Endometrial microvascular endothelial cells (primary cell): ENCODE measurements around the gene TSPAN3. TPM values are rescaled to one million over a fixed set of nuclear protein-coding genes. Genes with fewer than 3 reads are reported as not detected.

Experiments
- in situ Hi-C: cut with HindIII; loops from 2 replicates; pipeline ENCODE4 v1.10.0; 2017; ENCODE audit warnings: low sequenced_read_pairs, low pct_unique_long_range_greater_than_20kb; ENCODE audit errors: inconsistent ontology term
- total RNA-seq: library from RNA; depleted of rRNA; stranded (reverse); fragments of >200 nt; gene quantifications from one replicate; pipeline ENCODE4 v1.2.3, GENCODE V29; 2015; ENCODE audit errors: inconsistent ontology term

Gene TSPAN3
- total RNA-seq, 1 donor from 2014 or later: 361 TPM

DNA sequence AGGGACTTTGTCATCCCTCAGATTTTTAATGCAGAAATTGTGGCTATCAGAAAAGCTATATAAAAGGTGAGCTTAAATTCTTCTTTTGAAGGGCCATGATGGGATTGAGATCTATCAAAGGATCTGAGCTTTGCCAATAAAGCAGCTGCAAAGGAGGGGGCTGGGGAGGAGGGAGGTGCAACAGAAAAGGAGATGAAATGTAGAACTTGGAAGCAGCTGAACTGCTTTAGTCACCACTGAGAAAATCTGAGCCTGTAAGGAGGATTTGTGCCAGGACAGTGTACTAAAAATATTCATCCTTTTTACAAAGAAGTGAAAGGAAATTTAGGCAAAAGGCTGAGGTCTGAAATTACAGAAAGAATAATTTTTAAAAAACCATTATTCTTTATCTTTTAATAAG, 10.4 kb downstream of the TSPAN3 start:
- in situ Hi-C loops: no loop called here

- in situ Hi-C loops: no loop called here
Measured at GRCh38 chr15:77059786-77060361, 11.0 kb downstream of the TSPAN3 start.

DNA sequence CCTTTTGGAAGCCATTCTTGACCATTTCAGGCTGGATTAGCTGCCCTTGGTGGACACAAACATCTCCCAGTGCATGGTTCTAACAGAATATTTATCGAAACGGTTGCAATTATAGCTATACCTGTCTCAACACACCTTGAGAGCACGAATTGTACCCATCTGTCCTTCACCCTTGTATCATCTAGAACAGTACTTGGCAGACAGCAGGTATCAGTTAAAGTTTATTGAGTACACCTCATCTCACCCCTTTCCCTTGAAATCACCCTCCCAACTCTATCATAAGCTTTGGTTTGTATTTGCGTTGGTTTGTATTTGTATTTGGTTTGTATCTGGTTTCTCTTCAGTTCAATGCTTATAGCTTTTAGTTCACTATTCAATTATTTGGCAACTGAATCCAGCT, 12.4 kb downstream of the TSPAN3 start:
- in situ Hi-C loops: no loop called here

GRCh38 chr15:77057685-77058084, 13.2 kb downstream of the TSPAN3 start:
- in situ Hi-C loops: no loop called here

- in situ Hi-C loops: no loop called here
Measured at GRCh38 chr15:77057072-77057471, 13.8 kb downstream of the TSPAN3 start.

DNA sequence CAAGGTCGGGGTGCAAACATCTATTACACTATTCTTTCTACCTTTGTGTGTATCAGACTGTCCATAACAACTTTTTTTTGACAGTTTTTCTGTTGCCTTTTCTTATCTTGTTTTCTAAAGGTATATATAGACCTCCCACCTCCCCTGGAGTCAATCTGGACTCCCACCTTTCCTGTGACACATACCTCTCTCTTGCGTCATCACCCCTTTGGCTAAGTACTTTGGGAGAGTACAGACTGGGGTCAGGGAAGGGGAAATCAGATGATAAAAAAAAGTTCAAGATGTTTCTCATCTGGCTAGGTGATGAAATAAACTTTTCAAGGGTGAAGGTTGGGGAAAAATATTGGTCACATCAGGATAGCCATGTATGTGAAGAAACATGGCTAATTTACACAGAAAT, 17.2 kb downstream of the TSPAN3 start:
- in situ Hi-C loops: no loop called here

GRCh38 chr15:77052556-77052955, 18.4 kb downstream of the TSPAN3 start:
- in situ Hi-C loops: no loop called here

DNA sequence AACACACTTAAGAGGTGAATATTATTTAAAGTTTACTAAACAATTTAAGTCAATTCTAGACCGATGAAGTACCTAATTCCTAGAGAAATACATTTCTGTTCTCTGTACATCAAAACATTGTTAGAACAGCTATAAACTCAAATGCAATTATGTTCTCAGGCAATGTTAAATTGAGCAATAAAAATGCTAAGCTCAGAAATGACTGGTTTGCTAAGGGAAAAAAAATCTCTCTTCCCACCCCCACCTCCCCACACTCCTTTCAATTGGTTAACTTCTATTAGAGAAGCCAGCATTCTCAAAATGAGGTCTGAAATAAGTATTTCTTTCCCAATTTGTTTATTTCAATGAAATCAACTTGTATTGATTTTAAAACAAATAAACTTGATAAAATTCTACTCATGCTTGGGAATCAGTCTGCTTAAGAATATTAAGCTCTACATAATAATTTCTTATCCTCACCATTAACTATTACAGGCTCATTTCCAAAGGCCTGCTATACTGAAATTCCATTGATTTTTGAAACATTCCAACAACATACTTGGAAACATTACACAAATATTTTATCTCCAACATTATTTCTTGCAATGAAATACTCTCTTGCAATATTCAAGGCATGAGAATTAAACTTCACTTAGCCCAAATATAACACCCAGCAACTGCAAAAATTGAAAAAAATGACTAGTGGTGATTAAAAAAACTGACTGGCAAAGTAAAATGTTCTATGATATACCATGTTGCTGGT, 22.6 kb downstream of the TSPAN3 start:
- in situ Hi-C loops: no loop called here

- in situ Hi-C loops: no loop called here
Measured at GRCh38 chr15:77046704-77047412, 24.1 kb downstream of the TSPAN3 start.

- in situ Hi-C loops: no loop called here
Measured at GRCh38 chr15:77045985-77046384, 24.9 kb downstream of the TSPAN3 start.

GRCh38 chr15:77044228-77045042, 26.5 kb downstream of the TSPAN3 start:
- in situ Hi-C loops: no loop called here

- in situ Hi-C loops: no loop called here
Measured at GRCh38 chr15:77042955-77043920, 27.7 kb downstream of the TSPAN3 start.

DNA sequence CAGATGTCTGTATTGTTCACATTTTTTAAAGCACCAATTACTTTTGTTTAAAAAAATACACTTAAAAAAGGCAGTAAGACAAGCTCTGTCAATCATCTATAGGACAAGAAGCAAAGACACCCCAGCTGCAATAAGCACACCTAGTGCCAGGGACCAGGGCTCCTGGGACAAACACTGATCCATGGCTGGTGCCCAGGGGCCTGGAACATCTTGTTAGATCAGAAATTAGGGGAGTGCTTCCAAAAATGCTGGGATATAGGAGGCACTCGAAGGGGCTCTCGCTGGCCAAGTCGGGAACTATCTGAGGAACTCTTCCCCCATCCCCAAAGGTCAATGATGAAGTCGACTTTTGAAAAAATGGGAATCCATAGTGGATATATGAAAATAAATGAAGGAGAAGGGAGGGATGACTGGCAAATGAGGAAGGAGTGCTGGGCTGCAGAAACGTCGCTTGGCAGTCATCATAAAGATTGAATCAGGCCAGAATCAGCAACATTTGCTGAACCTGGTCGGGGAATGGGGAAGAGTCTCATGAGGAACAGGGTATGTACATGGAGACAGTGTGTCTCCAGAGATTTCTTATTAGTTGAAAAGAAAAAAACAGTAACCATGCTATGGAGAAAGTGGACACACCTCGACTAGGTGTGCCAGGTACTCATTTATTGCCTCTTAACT, 28.5 kb downstream of the TSPAN3 start:
- in situ Hi-C loops: no loop called here

DNA sequence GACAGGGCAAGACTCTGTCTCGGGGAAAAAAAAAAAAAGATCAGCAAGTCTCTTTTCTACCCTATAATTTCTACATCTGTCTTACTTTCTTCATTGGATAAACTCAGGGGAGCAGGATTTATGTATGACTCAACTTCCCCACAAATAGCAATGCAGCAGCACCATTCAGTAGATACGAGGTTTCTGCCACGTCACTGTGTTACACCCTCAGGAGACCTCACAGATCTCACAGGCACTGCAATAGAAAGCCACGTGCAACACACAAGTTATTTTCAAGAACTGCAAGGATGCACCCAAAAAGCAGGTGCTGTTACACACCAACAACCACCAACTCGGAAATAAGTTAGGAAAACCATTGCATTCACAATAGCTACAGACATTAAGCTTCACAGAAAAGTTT, 30.2 kb downstream of the TSPAN3 start:
- in situ Hi-C loops: no loop called here

DNA sequence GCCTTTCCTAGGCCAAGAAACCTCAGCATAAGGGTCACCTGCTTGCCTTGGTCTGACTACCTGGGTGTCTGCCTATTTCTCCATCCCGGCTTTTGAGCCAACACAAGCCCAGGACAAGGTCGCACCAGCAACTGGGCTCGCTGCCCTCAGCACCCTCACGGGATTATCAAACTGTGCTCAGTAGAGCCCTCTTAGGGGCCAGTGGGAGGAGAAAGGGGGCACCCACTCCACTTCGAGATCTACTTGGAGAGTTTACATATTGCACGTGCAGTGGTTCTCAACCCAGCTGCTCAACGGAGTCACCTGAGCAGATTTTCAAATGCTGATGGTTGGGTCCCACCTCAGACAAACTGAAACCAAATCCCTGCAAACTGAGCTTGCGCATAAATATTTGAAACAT, 31.1 kb downstream of the TSPAN3 start:
- in situ Hi-C loops: no loop called here

GRCh38 chr15:77039217-77039533, 31.7 kb downstream of the TSPAN3 start:
- in situ Hi-C loops: no loop called here

DNA sequence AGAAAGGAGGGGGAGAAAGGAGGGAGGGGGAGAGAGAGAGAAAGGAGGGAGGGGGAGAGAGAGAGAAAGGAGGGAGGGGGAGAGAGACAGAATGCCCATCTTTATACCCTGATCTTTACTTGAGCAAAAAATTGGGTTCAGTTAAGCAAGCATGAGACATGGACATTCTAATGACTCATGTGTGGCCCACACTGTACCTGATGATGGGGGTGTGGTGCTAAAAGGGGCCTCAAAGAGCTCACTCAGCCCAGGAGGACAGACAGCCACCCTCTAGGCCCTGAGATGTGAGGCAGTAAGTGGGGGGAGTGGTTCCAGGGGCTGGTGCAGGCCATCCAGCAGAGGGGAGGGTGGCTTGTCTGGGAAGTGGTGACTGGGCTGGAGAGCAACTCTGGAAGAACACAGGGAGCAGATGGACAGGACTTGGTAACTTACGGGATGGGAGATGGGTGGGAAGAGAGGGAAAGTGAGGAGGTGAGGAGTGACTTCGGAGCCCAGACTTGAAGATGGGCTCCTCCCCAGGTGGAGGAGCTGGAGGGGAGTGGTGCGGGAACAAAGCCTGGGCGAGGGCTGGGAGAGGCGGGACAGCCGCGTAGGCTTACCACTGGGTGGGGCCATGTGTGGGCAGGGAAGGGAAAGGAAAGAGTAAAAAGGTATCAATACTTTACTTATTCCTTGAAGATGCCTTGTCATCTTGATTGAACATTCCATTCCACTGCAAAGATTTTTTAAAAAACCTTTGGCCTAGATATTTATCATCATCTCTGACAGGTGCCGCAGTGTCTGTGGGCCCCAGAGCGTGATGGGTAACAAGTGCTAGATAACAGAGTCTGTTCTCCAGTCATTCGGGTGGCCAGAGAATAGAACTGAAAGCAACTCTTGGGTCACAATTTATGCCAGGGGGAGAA, 32.3 kb downstream of the TSPAN3 start:
- in situ Hi-C loops: no loop called here
